GM21367 (cell line): ENCODE data around the gene KCTD19.

Experiments
- ATAC-seq: cut with Tn5 transposase; IDR thresholded peaks from one replicate; pipeline ENCODE4 v1.9.1; 2021; ENCODE audit not compliant: unreplicated experiment

The KCTD19 gene

DNA sequence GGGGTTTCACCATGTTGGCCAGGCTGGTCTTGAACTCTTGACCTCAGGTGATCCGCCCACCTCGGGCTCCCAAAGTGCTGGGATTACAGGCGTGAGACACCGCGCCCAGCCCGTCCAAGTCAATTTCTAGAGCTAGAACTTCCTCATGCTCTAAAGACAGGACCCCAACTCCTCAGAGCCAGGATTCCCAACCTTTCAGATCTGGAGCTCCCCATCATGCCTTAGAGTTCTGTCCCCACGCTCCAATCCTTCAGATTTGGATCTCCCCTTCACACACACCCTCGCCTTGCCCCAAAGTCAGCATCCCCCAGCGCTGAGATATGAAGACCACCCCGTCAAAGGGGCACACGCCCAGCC, 448 bp downstream of the KCTD19 start:
- no peak for ATAC-seq

DNA sequence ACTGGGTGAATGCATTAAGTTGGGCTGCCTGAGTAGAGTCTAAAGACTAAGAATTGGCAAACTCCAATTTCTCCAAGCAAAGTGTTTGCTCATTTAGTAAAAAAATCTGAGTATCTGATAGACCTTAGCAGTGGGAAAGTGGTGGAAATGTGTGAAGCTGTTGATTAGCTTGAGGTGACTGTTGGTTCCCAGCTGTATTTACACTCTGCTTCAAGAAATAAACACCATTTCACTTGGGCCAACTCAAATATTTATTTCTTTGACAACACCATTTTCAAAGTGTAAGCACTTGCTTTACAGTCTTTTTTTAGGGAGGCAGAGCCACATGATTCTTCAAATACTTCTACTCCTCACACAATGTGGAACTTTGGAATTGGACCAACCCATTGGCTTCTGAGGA, 8.7 kb downstream of the KCTD19 start:
- ATAC-seq, result no peak

DNA sequence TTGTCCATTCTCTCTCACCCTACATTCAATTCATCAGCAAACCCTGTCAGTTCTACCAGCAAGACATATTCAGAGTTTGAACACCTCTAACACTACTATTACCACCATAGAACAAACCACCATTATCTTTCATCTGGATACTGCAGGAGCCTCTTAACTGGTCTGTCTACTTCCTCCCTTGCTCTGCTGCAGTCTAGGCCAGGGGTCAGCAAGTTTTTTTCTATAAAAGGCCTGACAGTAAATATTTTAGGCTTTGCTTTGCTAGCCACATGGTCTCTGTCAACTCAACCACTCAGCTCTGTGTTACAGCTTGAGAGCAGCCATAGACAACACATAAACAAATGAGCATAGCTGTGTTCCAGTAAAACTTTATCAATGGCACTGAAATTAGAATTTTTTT, 13.8 kb downstream of the KCTD19 start:
- ATAC-seq, result no peak

DNA sequence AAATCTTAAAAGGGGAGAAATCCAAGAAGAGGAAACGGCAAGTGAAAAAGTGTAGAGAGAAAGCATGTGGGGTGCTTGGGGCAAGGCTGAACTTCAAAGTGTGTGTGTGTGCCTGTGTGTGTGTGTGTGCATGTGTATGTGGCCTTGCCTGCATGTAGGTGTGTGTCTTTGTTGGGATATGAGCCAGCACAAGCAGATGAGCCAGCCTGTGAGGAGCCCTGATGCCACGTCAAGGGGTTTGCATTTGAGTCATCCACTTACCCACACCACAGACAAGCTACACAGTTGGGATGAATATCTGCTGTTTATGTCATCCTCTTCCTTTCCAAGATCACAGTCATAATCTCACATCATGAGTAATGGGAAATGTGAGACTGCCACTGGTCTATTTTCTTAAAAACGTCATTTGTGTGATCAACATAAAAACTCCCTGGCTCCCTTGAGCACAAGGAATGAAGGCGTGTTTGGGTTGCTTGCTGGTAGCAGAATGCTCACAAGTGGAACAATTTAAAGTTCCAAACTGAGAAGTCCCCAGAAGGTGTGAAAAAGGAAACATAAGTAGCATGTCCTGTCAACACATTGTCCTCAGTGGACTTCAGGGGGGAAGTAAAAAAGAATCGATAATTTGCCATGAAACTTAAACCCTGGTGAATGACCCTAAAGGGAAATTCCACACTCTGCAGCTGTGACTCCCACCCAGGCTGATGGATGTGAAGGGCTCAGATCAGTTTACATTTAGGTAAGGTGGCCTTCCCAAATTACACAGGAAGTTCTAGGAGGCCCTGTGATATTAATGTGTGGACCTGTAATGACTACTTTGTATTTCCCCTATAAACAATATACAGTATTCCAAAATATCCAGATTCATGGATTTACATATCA, 14.7 kb downstream of the KCTD19 start:
- peak; percentile 65 for ATAC-seq

DNA sequence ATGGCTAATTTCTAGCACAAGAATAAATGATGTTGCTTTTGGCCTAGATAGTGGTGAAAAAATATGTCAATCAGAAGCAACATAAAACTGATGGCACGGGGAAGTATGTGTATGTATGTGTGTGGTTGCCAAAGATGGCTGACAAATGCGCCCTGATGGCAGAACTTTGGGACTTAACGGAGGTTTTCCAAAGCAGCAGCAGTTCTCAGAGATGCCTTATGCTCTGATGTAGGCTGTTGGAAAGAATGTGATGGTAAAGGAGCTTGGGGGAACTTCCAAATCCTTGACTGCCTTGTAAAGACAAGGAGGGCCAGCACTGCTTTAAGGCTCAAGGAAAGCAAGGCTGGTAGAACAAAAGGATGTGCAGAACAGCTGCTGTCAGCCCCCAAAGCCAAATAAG, 16.0 kb downstream of the KCTD19 start:
- ATAC-seq, result no peak

DNA sequence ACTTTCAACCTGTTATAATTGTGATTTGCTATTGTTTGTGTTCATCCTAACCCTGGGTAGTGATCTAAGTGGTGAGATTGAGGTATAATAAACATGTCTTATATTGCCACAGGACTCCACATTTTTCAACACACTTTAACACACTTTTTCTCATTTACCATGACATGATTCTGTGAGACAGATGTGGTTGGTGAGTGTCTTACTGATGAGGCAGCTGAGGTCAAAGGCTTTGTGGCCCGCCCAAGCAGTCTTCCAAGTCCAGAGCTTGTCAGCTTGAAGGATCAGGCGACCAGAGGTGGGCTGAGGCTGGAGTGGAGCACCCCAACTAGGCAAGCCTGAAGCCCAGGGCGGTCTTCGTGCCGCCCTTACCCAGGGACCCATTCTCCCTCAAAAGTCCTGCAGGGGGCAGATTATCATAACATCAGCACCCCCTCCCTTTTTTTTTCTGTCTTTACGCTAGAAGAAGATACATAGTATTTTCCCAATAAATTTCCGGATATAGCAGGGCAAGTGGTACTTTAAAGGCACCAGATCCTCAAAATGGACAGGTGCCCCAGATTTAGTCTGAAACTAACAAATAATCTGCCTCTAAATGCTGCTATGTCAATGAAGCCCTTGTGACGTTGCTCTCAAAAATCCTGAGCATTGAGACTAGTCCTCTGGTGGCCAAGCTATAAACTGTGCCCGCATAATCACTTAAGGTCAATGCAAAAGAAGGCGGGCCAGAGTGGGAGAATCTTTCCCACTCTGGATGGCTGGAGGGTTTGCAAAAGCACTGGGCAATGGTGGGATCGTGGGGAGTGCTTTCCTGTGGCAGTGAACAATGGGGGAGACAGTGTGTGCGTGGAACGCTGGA, 21.1 kb downstream of the KCTD19 start:
- ATAC-seq, result no peak

DNA sequence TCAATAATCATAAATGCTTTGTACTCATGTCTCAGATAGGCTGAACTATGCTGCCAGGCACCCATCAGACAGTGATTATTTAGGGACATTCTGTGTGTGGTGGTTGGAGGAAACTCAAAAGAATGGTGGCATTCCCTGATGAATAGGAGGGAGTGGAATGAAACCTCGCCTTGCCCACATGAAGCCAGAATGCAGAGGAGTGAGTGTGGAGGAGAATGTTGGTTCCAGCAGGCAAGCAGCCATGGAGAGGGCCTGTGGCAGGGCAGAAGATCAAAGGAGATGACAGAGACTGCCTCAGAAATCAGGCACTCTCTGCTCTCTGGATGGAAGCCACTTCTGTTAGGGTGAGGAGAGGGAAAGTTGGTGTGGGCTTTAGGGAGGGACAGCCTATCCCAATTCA, 22.5 kb downstream of the KCTD19 start:
- ATAC-seq, result no peak

DNA sequence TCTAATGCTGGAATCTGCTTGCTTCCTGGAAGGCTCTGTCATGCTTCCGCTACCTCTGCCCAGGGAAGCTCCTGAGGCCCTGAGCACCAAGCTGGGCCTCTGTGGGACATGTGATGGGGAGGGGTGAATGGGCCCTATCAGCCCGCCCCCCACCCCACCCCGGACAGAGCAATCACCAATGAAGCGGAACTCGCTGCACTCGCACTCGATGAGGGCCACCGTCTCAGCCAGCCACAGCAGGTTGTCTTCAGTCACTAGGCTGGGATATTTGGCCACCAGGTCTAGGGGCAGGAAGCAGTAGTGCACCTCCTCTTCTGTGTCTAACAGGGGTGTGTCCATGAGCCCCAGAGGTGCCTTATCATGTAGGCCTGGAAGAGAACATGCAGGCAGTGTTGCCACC, 23.6 kb downstream of the KCTD19 start:
- ATAC-seq, result no peak

DNA sequence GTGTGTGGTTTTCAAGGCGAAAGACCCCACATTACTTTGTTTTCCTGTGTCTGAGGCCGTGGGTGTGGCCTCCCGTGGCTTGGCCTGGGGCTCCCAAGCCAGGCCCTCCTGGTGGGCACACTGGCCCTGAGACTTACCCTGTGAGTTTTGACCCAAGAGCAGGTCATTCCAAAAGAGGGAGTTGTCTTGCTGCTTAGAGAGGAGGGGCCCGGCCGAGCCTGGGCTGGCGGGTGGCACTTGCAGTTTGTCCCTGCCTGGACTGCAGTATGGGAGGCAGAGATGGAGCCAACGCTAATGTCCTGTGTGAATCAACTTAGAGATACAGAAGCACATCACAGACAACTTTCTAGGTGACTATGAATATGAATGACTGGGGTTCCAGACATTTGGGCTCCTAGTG, 24.5 kb downstream of the KCTD19 start:
- no peak for ATAC-seq

DNA sequence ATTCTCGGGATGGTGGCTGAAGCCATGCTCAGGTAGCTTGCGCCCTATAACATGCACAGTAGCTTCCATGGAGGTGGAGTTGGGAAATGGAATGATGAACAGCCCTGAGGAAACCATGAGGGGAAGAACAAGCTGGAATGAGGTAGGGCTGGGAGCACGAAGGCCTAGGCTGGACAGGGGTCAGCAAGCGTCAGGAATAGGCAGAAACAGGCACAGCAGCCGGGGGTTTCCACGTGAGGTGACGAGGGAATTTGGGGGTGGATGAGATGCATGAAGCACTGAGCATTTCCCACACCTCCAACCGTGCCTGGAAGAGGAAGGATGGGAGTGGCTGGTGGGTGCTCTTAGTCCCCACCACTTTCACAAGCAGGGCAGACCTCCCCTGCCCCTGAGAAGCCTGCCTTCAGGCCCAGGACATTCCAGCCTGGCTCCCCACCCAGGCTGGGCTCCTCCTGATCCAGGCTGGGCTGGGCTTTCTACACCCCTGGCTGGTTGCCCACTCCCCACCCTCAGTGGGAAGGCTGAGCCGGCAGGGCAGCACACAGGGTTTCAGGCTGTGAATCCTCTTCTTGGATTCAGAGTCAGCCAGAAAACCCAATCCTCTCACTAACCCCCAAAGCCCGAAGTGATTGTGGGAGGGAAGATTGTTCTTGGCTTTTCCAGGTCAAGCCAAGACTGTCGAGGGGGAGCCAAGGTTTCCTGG, 25.3 kb downstream of the KCTD19 start:
- ATAC-seq, result no peak

DNA sequence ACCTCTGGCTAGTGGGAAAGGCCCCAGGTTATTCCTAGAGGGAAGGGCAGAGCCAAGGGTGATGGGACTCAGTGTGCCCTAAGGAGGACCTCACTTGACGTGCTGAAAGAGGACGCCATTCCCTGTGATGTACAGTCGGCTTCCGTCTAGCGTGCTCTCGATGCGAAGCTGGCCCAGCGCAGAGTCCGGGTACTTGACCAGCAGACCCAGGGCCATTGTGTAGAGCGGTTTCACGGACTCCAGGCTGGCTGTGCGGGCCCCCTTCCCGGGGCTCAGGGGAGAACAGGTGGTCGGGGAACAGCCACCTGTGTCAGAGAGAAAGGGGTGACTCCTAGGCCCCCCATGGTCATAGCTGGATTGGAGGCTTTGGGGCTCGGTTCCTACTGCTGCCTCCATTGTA, 27.3 kb downstream of the KCTD19 start:
- ATAC-seq, result no peak

DNA sequence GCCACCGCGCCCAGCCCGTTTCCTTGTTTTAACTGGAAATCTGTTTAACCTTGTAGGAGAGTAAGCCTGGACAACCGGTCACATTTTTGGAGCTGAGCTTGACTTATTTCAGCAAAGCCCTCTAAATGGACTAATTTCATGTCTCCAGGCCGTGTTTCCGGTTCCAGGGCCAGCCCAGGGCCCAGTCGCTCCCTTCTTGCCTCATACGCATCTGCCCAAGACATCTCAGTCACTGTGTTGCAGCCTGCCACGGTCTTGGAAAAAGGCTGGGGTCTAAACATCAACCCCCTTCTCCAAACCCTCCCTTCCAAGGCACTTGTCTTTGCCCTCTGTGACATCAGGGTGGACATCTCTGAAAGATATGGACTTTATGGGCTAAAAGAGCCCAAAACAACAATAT, 28.3 kb downstream of the KCTD19 start:
- ATAC-seq, result no peak

DNA sequence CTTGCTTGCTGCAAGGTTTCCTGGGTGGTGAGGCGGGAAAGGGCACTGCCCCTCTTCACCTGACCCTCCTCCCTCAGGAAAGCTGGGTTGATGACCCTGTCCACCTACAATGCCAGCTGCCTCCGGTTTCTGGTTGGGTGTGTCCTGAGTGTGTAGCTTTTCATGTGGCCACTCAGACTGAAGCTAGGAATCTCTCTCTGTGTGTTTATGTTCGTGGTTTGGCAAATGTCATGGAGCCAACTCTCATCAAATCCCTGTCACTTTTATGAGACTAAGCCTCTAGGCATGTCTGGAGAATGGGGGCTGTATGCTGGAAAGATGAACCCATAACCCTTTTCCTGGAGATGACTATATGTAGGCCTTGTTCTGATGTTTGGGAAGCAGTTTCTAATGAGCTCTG, 30.1 kb downstream of the KCTD19 start:
- no peak for ATAC-seq

DNA sequence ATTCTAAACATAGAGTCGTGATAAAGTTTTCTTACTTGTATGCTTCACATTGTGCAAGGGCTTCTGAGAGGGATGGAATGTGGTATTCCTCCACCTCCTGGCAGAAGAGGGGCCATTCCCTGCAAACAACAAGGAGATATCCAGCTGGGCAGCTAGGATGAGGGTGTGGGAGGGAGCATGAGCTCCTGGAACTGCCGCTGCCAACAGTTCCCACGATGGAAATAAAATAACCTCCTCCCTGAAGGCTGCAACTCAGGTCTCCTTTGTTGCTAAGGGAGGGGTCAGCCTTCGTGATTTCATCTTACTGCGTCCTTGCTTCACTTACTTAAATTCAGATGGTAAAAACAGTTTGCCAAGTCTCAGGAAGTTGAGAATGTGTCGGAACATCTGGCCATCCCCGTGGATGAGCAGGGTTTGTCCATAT, 31.6 kb downstream of the KCTD19 start:
- no peak for ATAC-seq

DNA sequence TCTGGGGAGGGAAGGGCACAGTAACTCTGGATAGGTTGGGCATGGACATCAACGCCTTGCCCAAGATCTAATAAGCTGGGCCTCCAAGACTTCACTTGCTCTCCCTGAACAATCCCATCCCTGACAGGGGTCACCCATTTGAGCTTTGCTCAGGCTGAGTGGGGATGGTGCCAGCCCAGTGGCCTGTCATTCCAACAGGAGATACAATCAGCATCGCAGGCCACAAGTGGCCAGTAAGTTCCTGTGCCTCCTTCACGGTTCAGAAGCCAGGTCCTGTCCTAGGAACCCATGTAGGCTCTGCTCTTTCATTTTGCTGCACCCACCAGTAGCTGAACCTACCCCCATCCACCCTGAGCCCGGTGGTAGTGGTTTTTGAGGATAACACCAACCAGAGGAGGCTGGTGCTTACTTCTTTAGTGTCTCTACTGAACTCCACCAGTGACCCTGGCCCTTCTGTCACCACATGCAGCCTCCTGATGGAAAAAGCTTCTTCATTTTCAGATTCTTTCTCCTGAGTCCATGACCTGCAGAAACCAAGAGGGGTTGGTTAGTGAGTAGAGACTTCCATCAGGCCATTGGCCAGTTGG, 32.3 kb downstream of the KCTD19 start:
- ATAC-seq, result no peak

DNA sequence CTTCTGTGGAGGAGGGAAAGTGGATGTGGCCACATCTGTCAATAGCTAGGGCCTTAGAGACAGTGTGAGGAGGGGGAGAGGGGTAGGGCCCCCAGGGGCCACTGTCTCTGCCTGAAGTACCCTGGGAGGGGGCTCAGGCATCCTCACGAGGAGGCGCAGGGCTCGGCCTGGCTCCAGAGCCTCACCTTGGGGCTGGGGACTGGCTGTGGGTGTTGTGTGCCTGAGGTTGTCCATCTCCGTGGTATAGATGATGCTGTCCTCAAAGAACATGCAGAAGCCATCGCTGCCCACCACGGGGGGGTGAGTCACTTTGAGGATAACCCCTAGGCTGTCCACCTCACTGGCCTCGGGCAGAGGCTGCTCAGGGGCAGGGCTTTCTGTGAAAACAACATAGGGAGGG, 35.1 kb downstream of the KCTD19 start:
- ATAC-seq, result no peak

DNA sequence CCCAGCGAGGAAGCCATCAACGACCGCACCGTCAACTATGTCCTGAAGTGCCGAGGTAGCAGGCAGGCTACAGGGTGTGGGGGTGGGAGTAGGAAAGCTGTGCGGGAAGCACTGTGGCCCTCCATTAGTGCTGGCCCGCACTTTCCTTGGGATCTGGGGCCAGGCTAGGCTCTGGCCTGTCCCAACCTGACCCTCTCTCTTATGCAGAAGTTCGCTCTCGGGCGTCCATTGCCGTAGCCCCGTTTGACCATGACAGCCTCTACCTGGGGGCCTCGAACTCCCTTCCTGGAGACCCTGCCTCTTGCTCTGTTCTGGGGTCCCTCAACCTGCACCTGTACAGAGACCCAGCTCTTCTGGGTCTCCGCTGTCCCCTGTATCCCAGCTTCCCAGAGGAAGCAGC, 38.6 kb downstream of the KCTD19 start:
- no peak for ATAC-seq

DNA sequence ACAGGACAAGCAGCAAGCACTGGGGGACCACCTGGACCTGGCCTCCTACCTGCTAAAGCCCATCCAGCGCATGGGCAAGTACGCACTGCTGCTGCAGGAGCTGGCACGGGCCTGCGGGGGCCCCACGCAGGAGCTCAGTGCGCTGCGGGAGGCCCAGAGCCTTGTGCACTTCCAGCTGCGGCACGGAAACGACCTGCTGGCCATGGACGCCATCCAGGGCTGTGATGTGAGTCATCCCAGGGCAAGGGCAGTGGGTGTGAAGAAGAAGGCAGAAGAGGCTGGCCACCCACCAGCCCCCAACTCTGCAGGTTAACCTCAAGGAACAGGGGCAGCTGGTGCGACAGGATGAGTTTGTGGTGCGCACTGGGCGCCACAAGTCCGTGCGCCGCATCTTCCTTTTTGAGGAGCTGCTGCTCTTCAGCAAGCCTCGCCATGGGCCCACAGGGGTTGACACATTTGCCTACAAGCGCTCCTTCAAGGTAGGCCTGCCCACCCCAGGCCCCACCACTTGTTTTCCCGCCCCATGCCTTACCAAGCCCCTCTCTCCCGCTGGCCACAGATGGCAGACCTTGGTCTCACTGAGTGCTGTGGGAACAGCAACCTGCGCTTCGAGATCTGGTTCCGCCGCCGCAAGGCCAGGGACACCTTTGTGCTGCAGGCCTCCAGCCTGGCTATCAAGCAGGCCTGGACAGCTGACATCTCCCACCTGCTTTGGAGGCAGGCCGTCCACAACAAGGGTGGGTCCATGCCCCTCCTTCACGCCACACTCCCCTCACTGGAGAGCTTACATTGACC, 39.9 kb downstream of the KCTD19 start:
- ATAC-seq, result no peak

DNA sequence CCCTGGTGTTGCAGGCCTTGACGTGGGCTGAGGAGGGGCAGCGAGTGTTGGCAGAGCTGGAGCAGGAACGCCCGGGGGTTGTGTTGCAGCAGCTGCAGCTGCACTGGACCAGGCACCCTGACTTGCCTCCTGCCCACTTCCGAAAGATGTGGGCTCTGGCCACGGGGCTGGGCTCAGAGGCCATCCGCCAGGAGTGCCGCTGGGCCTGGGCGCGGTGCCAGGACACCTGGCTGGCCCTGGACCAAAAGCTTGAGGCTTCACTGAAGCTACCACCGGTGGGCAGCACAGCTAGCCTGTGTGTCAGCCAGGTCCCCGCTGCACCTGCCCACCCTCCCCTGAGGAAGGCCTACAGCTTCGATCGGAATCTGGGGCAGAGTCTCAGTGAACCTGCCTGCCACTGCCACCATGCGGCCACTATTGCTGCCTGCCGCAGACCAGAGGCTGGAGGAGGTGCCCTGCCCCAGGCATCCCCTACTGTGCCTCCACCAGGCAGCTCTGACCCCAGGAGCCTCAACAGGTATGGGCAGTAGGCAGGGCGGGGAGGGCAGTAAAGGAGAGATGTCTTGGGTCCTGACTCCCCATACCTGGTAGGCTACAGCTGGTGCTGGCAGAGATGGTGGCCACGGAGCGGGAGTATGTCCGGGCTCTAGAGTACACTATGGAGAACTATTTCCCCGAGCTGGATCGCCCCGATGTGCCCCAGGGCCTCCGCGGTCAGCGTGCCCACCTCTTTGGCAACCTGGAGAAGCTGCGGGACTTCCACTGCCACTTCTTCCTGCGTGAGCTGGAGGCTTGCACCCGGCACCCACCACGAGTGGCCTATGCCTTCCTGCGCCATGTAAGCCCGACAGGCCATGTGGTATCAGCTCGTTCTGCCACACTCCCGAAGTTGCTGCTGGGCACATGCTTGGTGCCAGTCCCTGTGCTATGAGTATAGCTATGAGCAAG, 41.6 kb downstream of the KCTD19 start:
- no peak for ATAC-seq
